ENCODE data around the gene MRPL43.

The MRPL43 gene

DNA sequence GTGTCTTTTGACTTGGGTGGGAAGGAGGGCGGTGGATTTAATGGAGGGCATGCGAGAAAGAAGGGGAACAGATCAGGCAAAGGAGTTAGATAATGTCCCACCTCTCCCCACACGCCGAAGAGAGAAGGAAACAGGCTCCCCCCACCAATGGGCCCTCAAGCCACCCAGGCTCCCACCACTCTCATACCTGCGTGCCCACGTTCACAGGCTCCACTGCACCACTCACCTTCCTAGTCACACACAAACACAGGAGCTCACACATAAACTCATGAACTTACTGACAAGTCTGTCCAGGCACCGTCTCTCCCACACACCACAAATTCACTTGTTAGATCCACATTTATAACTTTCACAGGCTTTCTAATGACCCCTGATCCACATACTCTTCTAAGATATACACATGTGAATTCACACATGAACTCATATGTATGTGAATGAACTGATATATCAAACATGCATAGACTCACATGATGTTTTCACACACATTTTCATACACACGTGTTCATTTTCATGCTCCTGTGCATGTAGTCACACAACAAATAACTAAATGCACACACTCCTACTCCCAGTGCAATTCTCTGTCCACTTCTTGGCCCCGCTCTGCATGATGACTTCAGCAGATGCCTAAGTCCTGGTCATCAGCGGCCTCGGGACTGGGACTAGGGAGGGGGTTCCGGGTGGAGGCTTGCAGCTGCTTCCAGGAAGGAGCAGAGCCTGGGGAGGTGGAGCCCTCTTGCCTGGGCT, 13.8 kb upstream of the MRPL43 start:
- Mint-ChIP-seq H3K36me3 (no peaks in the 10 kb centered on the region), H3K27me3 (no peaks in the 10 kb centered on the region), H3K9me3 (ENCODE audit: low read depth) (no peaks in the 10 kb centered on the region), H3K4me3 (peak overlapping the region; percentile 84), H3K27ac (peak overlapping the region; percentile 73), H3K4me1 (ENCODE audit: low read depth) (peaks cover 21% of the 10 kb centered on the region)

DNA sequence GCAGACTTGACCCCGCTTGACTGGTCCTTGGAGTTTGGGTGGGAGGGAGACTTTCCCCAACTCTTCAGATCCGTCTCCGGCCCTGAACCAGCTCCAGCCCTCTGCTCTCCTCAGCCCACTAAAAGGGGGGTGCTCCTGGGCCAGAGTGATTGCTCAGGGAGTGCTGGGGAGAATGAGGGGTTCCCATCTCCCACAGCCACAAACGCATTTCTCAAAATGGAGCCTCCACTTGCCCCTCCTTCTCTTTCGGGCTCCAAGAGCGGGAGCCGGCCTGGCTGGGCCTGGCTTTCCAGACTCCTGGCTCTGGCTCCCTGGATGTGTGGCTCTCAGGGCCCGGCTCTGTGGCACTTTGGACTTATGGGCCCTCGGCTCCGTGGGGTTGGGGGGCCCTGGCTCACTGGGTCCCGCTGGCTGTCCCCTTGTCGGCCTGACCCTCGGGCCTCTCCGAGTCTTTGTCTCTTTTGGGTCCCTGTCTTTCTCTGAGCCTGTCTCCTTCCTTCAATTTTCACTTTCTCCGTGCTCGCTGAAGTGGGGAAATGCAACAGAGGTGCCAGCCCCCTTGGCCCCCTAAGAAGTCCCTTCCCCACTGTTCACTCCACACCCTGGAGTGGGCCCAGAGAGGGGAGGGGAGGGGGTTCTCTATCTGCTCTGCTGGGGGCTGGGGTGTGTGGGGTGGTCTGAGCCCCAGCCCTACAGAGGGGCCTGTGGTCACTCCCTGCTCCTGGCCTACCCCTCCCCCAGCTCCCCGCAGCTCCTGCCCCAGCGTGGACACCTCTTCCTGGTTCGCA, 13.0 kb upstream of the MRPL43 start:
- Mint-ChIP-seq H3K27ac (peak overlapping the region; percentile 50), H3K4me3 (peak overlapping the region; percentile 84), H3K27me3 (no peaks in the 10 kb centered on the region), H3K9me3 (ENCODE audit: low read depth) (no peaks in the 10 kb centered on the region), H3K36me3 (no peaks in the 10 kb centered on the region), H3K4me1 (ENCODE audit: low read depth) (peaks cover 24% of the 10 kb centered on the region)

DNA sequence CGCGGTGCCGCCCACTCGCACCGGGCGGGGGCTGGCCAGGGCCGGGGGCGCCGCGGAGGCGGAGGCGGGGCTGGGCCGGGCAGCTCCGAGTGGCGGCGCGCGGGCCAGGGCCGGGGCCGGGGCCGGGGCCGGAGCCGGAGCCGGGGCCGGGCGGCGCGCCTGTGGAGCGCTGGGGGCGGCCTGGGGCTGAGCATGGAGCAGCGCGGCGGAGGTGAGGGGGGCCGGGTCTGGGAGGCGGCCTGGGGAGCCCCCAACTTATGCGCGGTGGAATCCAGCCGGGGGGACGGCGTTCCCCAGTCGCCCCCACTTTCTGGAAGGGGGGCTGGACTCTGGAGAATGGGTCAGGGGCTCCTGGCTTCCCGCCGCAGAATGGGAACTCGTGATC, 12.4 kb upstream of the MRPL43 start, which contains the start of gene LZTS2:
TSS of gene LZTS2 (plus strand) at position 67 of the 385 bp plus-strand sequence. CDS start 2,731 bp downstream, outside the sequence.
- Mint-ChIP-seq H3K9me3 (ENCODE audit: low read depth) (no peaks in the 10 kb centered on the region), H3K4me3 (peak within 1 kb of the TSS; percentile 95), H3K36me3 (no peaks in the 10 kb centered on the region), H3K4me1 (ENCODE audit: low read depth) (peaks cover 24% of the 10 kb centered on the region), H3K27me3 (no peaks in the 10 kb centered on the region), H3K27ac (peak within 1 kb of the TSS; percentile 96)

DNA sequence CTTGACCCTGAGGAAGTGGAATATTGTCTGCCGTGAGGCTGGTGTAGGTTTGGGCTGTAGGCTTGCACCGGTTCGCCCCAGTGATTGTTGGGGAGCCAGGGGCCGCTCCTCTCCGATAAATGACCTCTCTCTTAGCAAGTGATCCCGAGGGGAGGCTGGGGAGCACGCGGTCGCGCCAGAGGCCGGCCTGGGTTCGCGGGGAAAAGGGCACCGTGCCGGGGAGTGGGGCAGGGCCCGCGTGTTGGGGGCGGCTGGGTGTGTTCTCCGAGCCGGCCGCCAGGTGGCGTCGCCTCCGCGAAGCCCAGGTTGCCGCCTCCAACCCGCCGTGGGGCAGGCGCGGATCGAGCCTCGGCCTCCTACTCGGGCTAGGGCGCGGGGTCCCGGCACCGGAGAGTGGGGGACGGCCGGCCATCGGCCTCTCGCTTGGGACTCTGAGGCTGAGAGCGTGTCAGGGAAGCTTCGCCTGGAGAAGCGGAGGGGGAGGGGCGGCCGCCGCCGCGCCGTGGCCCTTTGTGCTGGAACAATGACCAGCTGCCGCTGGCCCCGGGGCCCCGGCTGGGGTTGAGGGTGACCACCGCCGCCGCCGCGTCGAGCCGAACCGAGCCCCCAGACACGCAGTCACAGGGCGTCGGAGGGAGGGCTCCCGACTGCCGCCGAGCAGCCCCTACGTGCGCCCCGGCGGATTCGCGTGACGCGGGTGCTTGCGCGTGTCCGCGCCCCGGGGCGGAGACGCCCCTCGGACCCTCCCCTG, 11.9 kb upstream of the MRPL43 start:
- Mint-ChIP-seq H3K4me3 (peak overlapping the region; percentile 95), H3K27ac (peak overlapping the region; percentile 96), H3K36me3 (no peaks in the 10 kb centered on the region), H3K9me3 (ENCODE audit: low read depth) (no peaks in the 10 kb centered on the region), H3K4me1 (ENCODE audit: low read depth) (peaks cover 24% of the 10 kb centered on the region), H3K27me3 (no peaks in the 10 kb centered on the region)

DNA sequence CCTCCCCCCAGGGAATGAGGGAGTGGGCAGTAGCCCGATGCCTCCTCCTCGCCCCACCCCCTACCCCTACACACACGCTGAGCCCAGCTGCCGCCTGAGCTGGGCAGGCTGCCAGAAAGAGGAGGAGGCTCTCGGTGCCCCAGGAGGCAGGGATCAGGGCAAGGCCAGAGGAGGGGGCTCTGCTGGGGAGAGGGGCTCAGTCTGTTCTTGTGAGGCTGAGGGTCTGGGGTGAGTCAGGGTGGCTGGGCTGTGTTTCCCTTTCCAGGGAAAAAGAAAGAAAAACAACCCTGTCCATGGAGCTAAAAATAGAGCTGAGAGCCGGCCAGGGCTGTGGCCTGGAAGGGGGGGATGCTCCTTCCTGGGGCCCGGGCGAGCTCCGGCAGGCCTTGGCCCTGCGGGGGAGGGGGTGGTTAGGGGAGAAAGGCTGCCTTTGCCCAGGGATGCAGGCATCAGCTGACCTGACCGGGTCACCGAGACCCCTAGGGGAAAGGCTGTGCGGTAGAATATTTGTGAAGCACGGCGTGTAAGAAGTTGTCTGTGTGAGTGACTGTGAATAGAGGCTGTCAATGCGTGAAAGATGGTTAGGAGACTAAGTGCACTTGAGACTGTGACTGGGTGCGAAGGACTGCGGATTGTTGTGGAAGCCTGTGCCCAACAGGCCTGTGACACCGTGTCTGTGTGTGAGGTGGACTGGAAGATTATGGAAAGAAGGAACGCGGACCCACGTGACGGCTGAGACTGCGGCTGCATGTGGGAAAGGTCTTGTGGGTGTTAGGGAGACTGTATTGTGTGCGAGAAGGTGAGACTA, 11.1 kb upstream of the MRPL43 start:
- no peaks in the 10 kb centered on the region for H3K9me3 Mint-ChIP-seq (ENCODE audit: low read depth)
- no peaks in the 10 kb centered on the region for H3K36me3 Mint-ChIP-seq
- H3K4me3 Mint-ChIP-seq: peak overlapping the region; percentile 95
- H3K27me3 Mint-ChIP-seq: no peaks in the 10 kb centered on the region
- H3K4me1 Mint-ChIP-seq (ENCODE audit: low read depth): peaks cover 24% of the 10 kb centered on the region
- H3K27ac Mint-ChIP-seq: peak overlapping the region; percentile 96

DNA sequence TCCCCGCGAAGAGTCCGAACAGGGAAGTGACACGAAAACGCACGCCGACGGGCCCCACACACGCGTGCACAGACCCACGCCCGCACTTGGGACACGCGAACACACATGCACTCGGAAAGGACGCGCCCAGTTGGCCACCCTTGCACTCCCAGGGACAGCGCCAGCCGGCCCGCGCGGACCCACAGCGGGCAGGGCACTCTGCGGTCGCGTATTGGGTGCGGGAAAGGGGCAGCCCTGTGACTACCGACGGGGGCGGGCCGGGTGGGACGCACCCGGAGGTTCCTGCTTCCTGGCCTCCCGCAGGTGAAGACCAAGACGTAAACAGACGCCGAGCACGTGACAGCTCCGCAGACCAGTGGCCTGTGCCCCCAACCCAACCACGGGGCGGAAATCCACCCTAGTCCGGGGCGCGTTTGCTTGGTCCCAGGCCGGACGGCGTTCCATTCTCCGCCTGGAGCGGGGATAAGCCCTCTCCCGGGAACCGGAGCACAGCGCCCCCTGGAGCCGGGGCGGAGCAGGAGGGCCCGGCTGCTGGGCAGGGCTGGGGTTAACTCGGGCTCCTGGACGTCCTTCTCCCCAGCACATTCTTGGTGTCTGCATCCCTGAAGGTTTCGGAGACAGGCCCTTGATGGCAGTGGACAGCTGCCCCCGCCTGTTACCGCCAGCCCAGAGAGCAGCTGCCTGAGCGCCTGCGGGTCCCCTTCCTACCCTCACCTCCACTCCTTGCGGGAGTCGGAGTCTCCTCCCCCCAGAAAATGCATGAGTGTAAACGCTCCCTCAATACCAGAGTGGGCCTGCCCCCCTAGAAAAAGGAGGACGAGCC, 10.3 kb upstream of the MRPL43 start:
- H3K27me3 Mint-ChIP-seq: no peaks in the 10 kb centered on the region
- H3K4me1 Mint-ChIP-seq (ENCODE audit: low read depth): peaks cover 24% of the 10 kb centered on the region
- H3K4me3 Mint-ChIP-seq: peak overlapping the region; percentile 95
- no peaks in the 10 kb centered on the region for H3K36me3 Mint-ChIP-seq
- no peaks in the 10 kb centered on the region for H3K9me3 Mint-ChIP-seq (ENCODE audit: low read depth)
- H3K27ac Mint-ChIP-seq: peak overlapping the region; percentile 96

DNA sequence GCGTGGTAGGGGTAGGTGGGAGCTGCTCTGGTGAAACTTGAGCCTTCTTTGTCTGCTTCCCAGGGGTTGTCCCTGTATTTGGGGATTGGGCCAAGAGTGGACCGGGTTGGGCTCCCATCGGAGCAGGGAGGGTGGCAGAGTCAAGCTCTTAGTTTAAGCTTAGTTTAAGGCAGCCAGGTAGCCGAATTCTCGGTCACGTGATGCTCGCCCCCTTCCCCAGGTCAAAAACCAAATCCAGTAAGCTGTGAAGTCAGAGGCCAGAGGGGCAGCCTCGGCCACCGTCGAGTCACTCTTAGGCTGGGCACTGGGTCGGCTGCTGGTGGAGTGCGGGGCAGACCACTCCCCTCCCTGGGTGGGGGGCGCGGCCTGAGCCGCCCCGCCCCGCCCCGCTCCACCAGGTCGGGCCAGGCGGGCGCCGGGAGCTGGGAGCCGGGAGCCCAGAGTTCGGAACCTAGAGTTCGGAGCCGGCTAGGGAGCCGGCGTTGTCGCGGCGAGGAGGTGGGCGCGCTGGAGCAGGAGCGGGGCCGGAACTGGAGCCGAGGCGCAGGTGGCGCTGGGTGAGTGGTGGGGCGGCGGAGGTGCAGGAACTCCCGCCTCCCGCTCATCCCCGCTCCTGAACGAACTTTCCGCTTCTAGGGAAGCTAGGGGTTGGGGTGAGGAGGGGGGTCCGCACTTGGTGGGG, 9.5 kb upstream of the MRPL43 start:
- peak overlapping the region; percentile 86 for H3K27ac Mint-ChIP-seq
- peak overlapping the region; percentile 95 for H3K4me3 Mint-ChIP-seq
- no peaks in the 10 kb centered on the region for H3K36me3 Mint-ChIP-seq
- H3K9me3 Mint-ChIP-seq (ENCODE audit: low read depth): no peaks in the 10 kb centered on the region
- no peaks in the 10 kb centered on the region for H3K27me3 Mint-ChIP-seq
- peaks cover 24% of the 10 kb centered on the region for H3K4me1 Mint-ChIP-seq (ENCODE audit: low read depth)

DNA sequence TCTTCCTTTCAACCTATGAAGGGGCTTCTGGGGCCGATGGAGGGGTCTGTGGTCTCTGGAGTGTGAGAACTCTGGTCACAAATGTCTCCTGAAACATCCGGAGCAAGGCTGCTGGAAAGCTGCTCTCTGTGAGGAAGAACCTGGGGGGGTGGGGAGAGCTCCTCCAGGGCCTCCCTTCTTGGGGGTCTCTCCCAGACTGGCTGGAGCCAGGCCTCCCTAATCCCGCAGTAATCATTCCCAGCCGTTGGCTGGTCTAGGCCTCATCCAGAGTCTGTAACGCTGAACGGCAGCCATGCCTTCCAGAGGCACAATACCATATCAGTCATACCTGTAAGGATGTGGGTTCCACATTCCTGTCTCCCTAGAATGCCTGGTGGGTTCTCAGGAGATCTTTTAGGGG, 7.9 kb upstream of the MRPL43 start:
- H3K4me1 Mint-ChIP-seq (ENCODE audit: low read depth): peaks cover 31% of the 10 kb centered on the region
- no peak overlapping the region for H3K4me3 Mint-ChIP-seq
- peaks cover 11% of the 10 kb centered on the region for H3K36me3 Mint-ChIP-seq
- no peaks in the 10 kb centered on the region for H3K27me3 Mint-ChIP-seq
- H3K9me3 Mint-ChIP-seq (ENCODE audit: low read depth): no peaks in the 10 kb centered on the region
- peak overlapping the region; percentile 41 for H3K27ac Mint-ChIP-seq

DNA sequence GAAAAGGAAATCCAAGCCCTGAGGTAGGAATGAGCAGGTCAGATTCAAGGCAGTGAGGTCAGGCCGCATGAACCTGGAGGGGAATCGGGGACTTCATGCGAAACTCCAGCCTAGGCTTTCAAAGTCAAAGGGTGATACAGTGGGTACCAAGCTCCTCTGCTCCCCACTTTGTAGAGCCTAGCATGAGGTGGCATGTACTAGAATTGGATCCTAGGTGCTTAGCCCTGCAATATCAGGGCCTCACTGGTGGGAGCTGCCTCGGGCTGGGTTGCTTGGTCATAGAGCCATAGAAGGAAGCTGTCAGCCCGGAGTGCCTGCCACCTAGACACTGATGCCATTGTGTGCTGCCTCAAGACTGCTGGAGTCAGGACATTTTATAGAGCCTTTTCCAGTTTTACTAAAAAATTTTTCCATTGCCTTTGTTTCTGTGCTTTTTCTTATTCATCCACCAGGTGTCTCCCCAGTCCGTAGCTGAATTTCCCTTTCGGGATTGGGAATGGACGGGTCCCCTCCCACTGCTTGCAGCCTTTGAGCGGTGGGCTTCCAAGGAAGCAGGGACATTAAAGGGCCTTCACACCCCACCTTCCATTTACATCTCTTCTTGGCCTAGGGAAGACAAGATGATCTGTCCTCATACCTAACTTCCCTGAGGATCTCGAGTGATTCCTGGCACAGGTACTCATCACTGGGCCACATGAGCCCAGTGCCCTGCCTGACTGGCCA, 6.8 kb upstream of the MRPL43 start:
- H3K4me3 Mint-ChIP-seq: no peak overlapping the region
- H3K27ac Mint-ChIP-seq: peak overlapping the region; percentile 2
- peaks cover 11% of the 10 kb centered on the region for H3K36me3 Mint-ChIP-seq
- H3K4me1 Mint-ChIP-seq (ENCODE audit: low read depth): peaks cover 39% of the 10 kb centered on the region
- H3K27me3 Mint-ChIP-seq: no peaks in the 10 kb centered on the region
- no peaks in the 10 kb centered on the region for H3K9me3 Mint-ChIP-seq (ENCODE audit: low read depth)

DNA sequence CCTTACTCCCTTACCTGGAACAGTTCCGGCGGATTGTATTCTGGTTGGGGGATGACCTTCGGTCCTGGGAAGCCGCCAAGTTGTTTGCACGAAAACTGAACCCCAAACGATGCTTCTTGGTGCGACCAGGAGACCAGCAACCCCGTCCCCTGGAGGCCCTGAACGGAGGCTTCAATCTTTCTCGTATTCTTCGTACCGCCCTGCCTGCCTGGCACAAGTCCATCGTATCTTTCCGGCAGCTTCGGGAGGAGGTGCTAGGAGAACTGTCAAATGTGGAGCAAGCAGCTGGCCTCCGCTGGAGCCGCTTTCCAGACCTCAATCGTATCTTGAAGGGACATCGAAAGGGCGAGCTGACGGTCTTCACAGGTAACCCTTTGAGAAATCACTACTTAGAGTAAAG, 1.8 kb upstream of the MRPL43 start:
- peaks cover 44% of the 10 kb centered on the region for H3K4me1 Mint-ChIP-seq (ENCODE audit: low read depth)

DNA sequence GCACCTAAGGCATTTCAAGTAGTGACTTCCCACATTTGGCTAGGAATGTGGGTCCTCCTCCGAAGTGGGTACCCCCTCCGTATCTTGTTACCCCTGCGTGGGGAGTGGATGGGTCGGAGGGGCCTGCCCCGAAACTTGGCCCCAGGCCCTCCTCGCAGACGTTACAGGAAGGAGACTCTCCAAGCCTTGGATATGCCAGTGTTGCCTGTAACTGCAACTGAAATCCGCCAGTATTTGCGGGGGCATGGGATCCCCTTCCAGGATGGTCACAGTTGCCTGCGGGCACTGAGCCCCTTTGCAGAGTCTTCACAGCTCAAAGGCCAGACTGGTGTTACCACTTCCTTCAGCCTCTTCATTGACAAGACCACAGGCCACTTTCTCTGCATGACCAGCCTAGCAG, 869 bp upstream of the MRPL43 start:
- Mint-ChIP-seq H3K36me3 (peaks cover 17% of the 10 kb centered on the region), H3K4me1 (ENCODE audit: low read depth) (peaks cover 44% of the 10 kb centered on the region), H3K27ac (peak overlapping the region; percentile 99), H3K9me3 (ENCODE audit: low read depth) (no peaks in the 10 kb centered on the region), H3K27me3 (no peaks in the 10 kb centered on the region), H3K4me3 (peak overlapping the region; percentile 99)

More for the DNA sequence above, 1.8 kb upstream of the MRPL43 start:
- Mint-ChIP-seq H3K27me3 (no peaks in the 10 kb centered on the region), H3K36me3 (peaks cover 17% of the 10 kb centered on the region), H3K9me3 (ENCODE audit: low read depth) (no peaks in the 10 kb centered on the region), H3K4me3 (peak overlapping the region; percentile 99), H3K27ac (no peak overlapping the region)

DNA sequence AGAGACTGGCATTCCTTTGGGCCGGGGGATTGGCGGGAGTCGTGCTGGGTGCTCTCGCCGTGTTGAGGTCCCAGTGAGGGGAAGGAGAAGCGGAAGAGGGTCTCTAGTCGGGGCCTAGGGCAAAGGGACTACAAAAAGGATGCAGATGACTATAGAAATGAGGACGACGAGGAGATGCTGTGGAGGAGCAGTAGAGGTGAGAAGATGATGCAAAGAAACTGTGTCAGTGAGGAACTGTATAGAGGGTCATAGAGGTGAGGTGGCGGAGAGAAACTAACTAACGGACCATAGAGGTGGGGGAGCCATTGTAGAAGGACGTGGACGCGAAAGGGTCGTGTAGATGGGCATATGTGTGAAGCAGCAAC, 370 bp upstream of the MRPL43 start:
- Mint-ChIP-seq H3K4me1 (ENCODE audit: low read depth) (peaks cover 44% of the 10 kb centered on the region), H3K27me3 (no peaks in the 10 kb centered on the region), H3K4me3 (peak overlapping the region; percentile 99), H3K36me3 (peaks cover 17% of the 10 kb centered on the region), H3K27ac (peak overlapping the region; percentile 99), H3K9me3 (ENCODE audit: low read depth) (no peaks in the 10 kb centered on the region)

DNA sequence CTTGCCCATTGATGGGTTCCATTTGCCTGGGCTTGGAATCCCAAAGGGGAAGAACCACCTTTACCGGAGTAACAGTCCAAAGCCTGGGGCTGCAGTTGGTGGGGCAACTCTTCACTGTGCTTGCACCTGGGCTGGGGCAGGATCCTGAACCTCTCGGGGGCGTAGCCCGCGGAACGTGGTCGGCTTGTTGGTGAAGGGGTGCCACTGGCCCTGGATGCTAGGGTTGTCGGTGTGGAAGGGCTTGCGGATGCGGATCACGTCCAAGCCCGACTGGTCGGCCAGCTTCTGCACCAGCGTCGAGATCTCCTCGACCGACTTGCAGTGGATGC, 710 bp downstream of the MRPL43 start:
- Mint-ChIP-seq H3K4me3 (peak overlapping the region; percentile 99), H3K36me3 (peaks cover 19% of the 10 kb centered on the region), H3K27me3 (no peaks in the 10 kb centered on the region), H3K9me3 (ENCODE audit: low read depth) (no peaks in the 10 kb centered on the region), H3K27ac (peak overlapping the region; percentile 99), H3K4me1 (ENCODE audit: low read depth) (peaks cover 44% of the 10 kb centered on the region)

Data from activated naive CD8-positive, alpha-beta T cell (primary cell).